Mucosa of stomach (tissue), 1 donor: Measurements from ENCODE around the gene GTF3C4.
"Not testable (repeated sequence)": the region's sequence is repeated elsewhere in the genome, so short reads cannot be mapped to it uniquely, and the experiment has no call there.

Experiments
- H3K27me3 ChIP-seq: one replicate; pipeline ENCODE4 v1.7.0; 2013; ENCODE audit warnings: mild to moderate bottlenecking, low read length; ENCODE audit not compliant: control insufficient read depth, insufficient read depth
- H3K36me3 ChIP-seq: one replicate; pipeline ENCODE4 v1.7.0; 2013; ENCODE audit warnings: low read length; ENCODE audit not compliant: control insufficient read depth, insufficient read depth
- H3K4me1 ChIP-seq: one replicate; pipeline ENCODE4 v1.7.0; 2013; ENCODE audit warnings: mild to moderate bottlenecking, low read length; ENCODE audit not compliant: control insufficient read depth, insufficient read depth
- H3K4me3 ChIP-seq: one replicate; pipeline ENCODE4 v1.7.0; 2013; ENCODE audit warnings: low read length
- H3K9ac ChIP-seq: one replicate; pipeline ENCODE4 v1.7.0; 2013; ENCODE audit warnings: mild to moderate bottlenecking, low read length, moderate library complexity
- H3K9me3 ChIP-seq: one replicate; pipeline ENCODE4 v1.7.0; 2013; ENCODE audit warnings: mild to moderate bottlenecking, low read length, moderate library complexity; ENCODE audit not compliant: control insufficient read depth
- donor health status: Pancreatic carcinoma.

The GTF3C4 gene

DNA sequence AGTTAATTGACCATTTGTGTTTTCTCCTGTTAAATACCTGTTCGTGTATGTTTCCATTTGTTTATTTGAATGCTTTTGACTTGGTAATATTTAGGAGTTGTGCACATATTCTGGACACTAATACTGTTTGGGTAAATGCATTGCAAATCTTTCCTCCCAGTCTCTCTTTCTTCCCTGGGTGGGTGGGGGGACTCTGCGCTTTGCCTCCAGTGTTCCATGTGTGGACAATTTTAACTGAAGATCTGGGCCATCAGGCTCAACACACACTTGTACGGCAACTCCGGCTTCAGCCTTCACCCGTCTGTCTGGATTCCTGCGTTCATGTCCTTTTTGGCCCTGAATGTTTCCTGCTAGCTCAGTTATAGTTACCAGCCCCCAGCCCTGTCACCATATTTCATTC is 40.1 kb downstream of the GTF3C4 start:
- no peaks in the 10 kb centered on the region for H3K4me1 ChIP-seq
- no peaks in the 10 kb centered on the region for H3K36me3 ChIP-seq
- H3K9me3 ChIP-seq: no peaks in the 10 kb centered on the region
- no peaks in the 10 kb centered on the region for H3K27me3 ChIP-seq
- no peak overlapping the region for H3K4me3 ChIP-seq
- H3K9ac ChIP-seq: no peak overlapping the region

GRCh38 chr9:132711152-132711551 is 40.9 kb downstream of the GTF3C4 start:
- H3K4me3 ChIP-seq, H3K36me3 ChIP-seq, H3K9me3 ChIP-seq, H3K9ac ChIP-seq, H3K27me3 ChIP-seq, H3K4me1 ChIP-seq: not testable (repeated sequence)

- Histone ChIP-seq H3K4me3 (no peak overlapping the region), H3K36me3 (no peaks in the 10 kb centered on the region), H3K4me1 (no peaks in the 10 kb centered on the region), H3K9me3 (no peaks in the 10 kb centered on the region), H3K9ac (no peak overlapping the region), H3K27me3 (peaks cover under 1% of the 10 kb centered on the region)
These were observed 41.6 kb downstream of the GTF3C4 start for GRCh38 chr9:132711846-132712245.

GRCh38 chr9:132712753-132713152 is 42.5 kb downstream of the GTF3C4 start:
- Histone ChIP-seq H3K9ac (no peak overlapping the region), H3K36me3 (no peaks in the 10 kb centered on the region), H3K9me3 (no peaks in the 10 kb centered on the region), H3K4me1 (no peaks in the 10 kb centered on the region), H3K27me3 (peaks cover 8% of the 10 kb centered on the region), H3K4me3 (no peak overlapping the region)

- H3K27me3 ChIP-seq: peaks cover 8% of the 10 kb centered on the region
- no peaks in the 10 kb centered on the region for H3K4me1 ChIP-seq
- no peak overlapping the region for H3K9ac ChIP-seq
- H3K36me3 ChIP-seq: no peaks in the 10 kb centered on the region
- H3K4me3 ChIP-seq: no peak overlapping the region
- H3K9me3 ChIP-seq: no peaks in the 10 kb centered on the region
These were observed 45.7 kb downstream of the GTF3C4 start for GRCh38 chr9:132716007-132716406.

- Histone ChIP-seq H3K36me3 (no peaks in the 10 kb centered on the region), H3K4me1 (no peaks in the 10 kb centered on the region), H3K27me3 (peaks cover 8% of the 10 kb centered on the region)
These were observed 47.2 kb downstream of the GTF3C4 start for GRCh38 chr9:132717326-132717945.

GRCh38 chr9:132718381-132718928 is 48.2 kb downstream of the GTF3C4 start:
- H3K9ac ChIP-seq, H3K4me3 ChIP-seq, H3K4me1 ChIP-seq, H3K36me3 ChIP-seq, H3K27me3 ChIP-seq, H3K9me3 ChIP-seq: not testable (repeated sequence)

More at GRCh38 chr9:132717326-132717945, 47.2 kb downstream of the GTF3C4 start:
- no peak overlapping the region for H3K4me3 ChIP-seq
- H3K9ac ChIP-seq: no peak overlapping the region
- no peaks in the 10 kb centered on the region for H3K9me3 ChIP-seq

- H3K27me3 ChIP-seq: peaks cover 8% of the 10 kb centered on the region
- H3K4me1 ChIP-seq: no peaks in the 10 kb centered on the region
- no peak overlapping the region for H3K4me3 ChIP-seq
- H3K9ac ChIP-seq: no peak overlapping the region
- no peaks in the 10 kb centered on the region for H3K9me3 ChIP-seq
- H3K36me3 ChIP-seq: no peaks in the 10 kb centered on the region
These were observed 51.4 kb downstream of the GTF3C4 start for GRCh38 chr9:132721661-132722060.

- no peaks in the 10 kb centered on the region for H3K27me3 ChIP-seq
- no peaks in the 10 kb centered on the region for H3K36me3 ChIP-seq
- H3K4me3 ChIP-seq: no peak overlapping the region
- no peak overlapping the region for H3K9ac ChIP-seq
- no peaks in the 10 kb centered on the region for H3K9me3 ChIP-seq
- H3K4me1 ChIP-seq: no peaks in the 10 kb centered on the region
These were observed 52.4 kb downstream of the GTF3C4 start for GRCh38 chr9:132722564-132723065.

GRCh38 chr9:132723809-132724208 is 53.5 kb downstream of the GTF3C4 start:
- Histone ChIP-seq H3K9ac (no peak overlapping the region), H3K9me3 (no peaks in the 10 kb centered on the region), H3K36me3 (no peaks in the 10 kb centered on the region), H3K4me3 (no peak overlapping the region), H3K27me3 (no peaks in the 10 kb centered on the region), H3K4me1 (no peaks in the 10 kb centered on the region)

- Histone ChIP-seq H3K36me3 (no peaks in the 10 kb centered on the region), H3K4me3 (no peak overlapping the region), H3K9ac (no peak overlapping the region), H3K4me1 (no peaks in the 10 kb centered on the region), H3K27me3 (no peaks in the 10 kb centered on the region), H3K9me3 (no peaks in the 10 kb centered on the region)
These were observed 55.0 kb downstream of the GTF3C4 start for GRCh38 chr9:132725306-132725705.

- Histone ChIP-seq H3K36me3 (no peaks in the 10 kb centered on the region), H3K4me1 (no peaks in the 10 kb centered on the region), H3K9ac (no peak overlapping the region), H3K4me3 (no peak overlapping the region), H3K27me3 (no peaks in the 10 kb centered on the region), H3K9me3 (no peaks in the 10 kb centered on the region)
These were observed 56.4 kb downstream of the GTF3C4 start for GRCh38 chr9:132726576-132727130.
